Measurements from ENCODE around the gene DNAH14. TPM values are rescaled to one million over a fixed set of nuclear protein-coding genes. Genes with fewer than 3 reads are reported as not detected.

DNAH14 gene
- total and polyA plus RNA-seq, 9 of the 15 experiments (the other 6 are each of a cell fraction or from before 2014, with no cell fraction given), result 58.4 to 142 (median 98.4) TPM

DNA sequence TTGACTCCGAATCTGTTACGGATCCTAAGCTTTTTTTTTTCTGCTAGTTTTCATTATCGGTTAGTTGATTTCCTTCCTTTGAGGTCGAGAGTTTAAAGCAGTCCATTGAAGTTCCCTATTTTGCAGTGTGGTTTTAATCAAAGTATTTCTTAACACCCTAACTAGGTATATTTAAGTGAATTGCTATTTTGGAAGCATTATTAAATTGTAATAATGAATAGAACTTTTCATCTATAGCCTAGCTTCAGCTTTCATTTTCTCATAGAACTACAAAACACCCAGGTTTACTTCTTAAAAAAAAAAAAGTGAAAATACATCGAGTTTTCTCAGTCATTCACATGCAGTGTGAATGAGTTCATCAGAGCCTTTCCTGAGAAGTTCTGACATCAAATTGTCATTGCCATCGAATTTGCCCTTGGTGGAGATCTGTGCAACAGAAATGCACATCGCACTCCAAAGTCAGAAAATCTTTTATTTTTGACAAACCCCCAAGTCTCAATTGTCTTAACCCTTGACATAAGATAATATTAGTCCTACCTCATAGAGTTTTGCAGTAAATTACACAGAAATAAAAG is 499.5 kb downstream of the DNAH14 start:
- BruUV-seq (replicated peaks), result no TSS peak
- peaks cover 8% of the 10 kb centered on the region; the same call in 1 of the 2 replicates for H3K9me3 ChIP-seq (replicated peaks; ENCODE audit: control insufficient read depth, insufficient read depth, low read depth, low read length)
- intact Hi-C loops (cut with micrococcal nuclease) (loop anchor here (2.0 kb wide), 1 partner anchor 16 kb away; no protein-coding TSS in a partner anchor), in situ Hi-C loops (cut with MboI) (no loop called here)
- FAIRE-seq (peak; percentile 15), ATAC-seq (no peak), DNase-seq (ENCODE audit: extremely low read depth in 1 of 4, low spot score in 3 of 4) (no peak)
- peak overlapping the region; percentile 94 for H3K4me3 ChIP-seq
- H3K27ac ChIP-seq (ENCODE audit: extremely low read depth, low read depth, low read length), result peak overlapping the region; percentile 87
- H3K9ac ChIP-seq (ENCODE audit: insufficient read depth in 1 of 2, low read depth in 2 of 2, low read length in 2 of 2), result peak overlapping the region; percentile 86 to 99
- ChIA-PET CTCF (ENCODE audit: low intra/inter-chr PET ratio) (interaction anchor here (0.7 kb wide), 1 partner anchor 326 kb away, joined by 4 read pairs; no protein-coding TSS in a partner anchor), POLR2A (interaction anchor here (0.6 to 2.0 kb wide), 9 partner anchors 11 to 1881 kb away, joined by 3 to 16 read pairs (median 3); no protein-coding TSS in a partner anchor)
- peaks cover 40% of the 10 kb centered on the region for H3K79me2 ChIP-seq (ENCODE audit: control insufficient read depth, insufficient read depth, low read length)
- H4K20me1 ChIP-seq (replicated peaks; ENCODE audit: control insufficient read depth, insufficient read depth, low read length), result peaks cover 30% of the 10 kb centered on the region
- peak overlapping the region; percentile 79 for H2AFZ ChIP-seq (ENCODE audit: low read depth, low read length)
- H3K4me1 ChIP-seq (replicated peaks in 1 of 2; ENCODE audit: control insufficient read depth in 2 of 2, insufficient read depth in 2 of 2, low read length in 2 of 2), result peaks cover 27% of the 10 kb centered on the region in 2 experiments
- H3K36me3 ChIP-seq (ENCODE audit: control insufficient read depth, insufficient read depth, low read length), result peaks cover 18% of the 10 kb centered on the region; the same call in 1 of the 3 replicates
- WGBS (ENCODE audit: insufficient coverage, low coverage, missing lambda C conversion rate), result 8% methylated on average over 7 of the region's 7 CpGs
- H3K9me1 ChIP-seq (ENCODE audit: control insufficient read depth, insufficient read depth, low read length), result peaks cover 10% of the 10 kb centered on the region
- H3K4me2 ChIP-seq (ENCODE audit: insufficient read depth, low read length), result peak overlapping the region; percentile 88
- no peaks in the 10 kb centered on the region for H3K27me3 ChIP-seq (ENCODE audit: control insufficient read depth in 2 of 2, insufficient read depth in 2 of 2, low read length in 2 of 2)
- TF ChIP-seq PHTF2 (CRISPR knock-in tag; IDR thresholded peaks at IDR 0.05) (no peak), MIER1 (IDR thresholded peaks at IDR 0.05; ENCODE audit: low read depth) (no peak), RBM22 (IDR thresholded peaks at IDR 0.05; ENCODE audit: low read depth, low read length, poor library complexity, severe bottlenecking) (no peak), TEAD1 (CRISPR knock-in tag; IDR thresholded peaks at IDR 0.05) (no peak), SNRNP70 (optimal IDR thresholded peaks at IDR 0.05; ENCODE audit: low read depth, low read length) (no peak), MYBL2 (IDR thresholded peaks at IDR 0.05; ENCODE audit: low read depth) (no peak), MYBL2 (CRISPR knock-in tag; IDR thresholded peaks at IDR 0.05; ENCODE audit: borderline replicate concordance) (no peak), POLR3G (IDR thresholded peaks at IDR 0.05; ENCODE audit: extremely low read depth, insufficient read length, insufficient replicate concordance) (no peak), KHSRP (IDR thresholded peaks at IDR 0.05) (no peak; the same call in 1 of the 2 replicates), RFX5 (IDR thresholded peaks at IDR 0.05; ENCODE audit: low read depth, low read length) (no peak)
- TF ChIP-seq, protein P1, sequence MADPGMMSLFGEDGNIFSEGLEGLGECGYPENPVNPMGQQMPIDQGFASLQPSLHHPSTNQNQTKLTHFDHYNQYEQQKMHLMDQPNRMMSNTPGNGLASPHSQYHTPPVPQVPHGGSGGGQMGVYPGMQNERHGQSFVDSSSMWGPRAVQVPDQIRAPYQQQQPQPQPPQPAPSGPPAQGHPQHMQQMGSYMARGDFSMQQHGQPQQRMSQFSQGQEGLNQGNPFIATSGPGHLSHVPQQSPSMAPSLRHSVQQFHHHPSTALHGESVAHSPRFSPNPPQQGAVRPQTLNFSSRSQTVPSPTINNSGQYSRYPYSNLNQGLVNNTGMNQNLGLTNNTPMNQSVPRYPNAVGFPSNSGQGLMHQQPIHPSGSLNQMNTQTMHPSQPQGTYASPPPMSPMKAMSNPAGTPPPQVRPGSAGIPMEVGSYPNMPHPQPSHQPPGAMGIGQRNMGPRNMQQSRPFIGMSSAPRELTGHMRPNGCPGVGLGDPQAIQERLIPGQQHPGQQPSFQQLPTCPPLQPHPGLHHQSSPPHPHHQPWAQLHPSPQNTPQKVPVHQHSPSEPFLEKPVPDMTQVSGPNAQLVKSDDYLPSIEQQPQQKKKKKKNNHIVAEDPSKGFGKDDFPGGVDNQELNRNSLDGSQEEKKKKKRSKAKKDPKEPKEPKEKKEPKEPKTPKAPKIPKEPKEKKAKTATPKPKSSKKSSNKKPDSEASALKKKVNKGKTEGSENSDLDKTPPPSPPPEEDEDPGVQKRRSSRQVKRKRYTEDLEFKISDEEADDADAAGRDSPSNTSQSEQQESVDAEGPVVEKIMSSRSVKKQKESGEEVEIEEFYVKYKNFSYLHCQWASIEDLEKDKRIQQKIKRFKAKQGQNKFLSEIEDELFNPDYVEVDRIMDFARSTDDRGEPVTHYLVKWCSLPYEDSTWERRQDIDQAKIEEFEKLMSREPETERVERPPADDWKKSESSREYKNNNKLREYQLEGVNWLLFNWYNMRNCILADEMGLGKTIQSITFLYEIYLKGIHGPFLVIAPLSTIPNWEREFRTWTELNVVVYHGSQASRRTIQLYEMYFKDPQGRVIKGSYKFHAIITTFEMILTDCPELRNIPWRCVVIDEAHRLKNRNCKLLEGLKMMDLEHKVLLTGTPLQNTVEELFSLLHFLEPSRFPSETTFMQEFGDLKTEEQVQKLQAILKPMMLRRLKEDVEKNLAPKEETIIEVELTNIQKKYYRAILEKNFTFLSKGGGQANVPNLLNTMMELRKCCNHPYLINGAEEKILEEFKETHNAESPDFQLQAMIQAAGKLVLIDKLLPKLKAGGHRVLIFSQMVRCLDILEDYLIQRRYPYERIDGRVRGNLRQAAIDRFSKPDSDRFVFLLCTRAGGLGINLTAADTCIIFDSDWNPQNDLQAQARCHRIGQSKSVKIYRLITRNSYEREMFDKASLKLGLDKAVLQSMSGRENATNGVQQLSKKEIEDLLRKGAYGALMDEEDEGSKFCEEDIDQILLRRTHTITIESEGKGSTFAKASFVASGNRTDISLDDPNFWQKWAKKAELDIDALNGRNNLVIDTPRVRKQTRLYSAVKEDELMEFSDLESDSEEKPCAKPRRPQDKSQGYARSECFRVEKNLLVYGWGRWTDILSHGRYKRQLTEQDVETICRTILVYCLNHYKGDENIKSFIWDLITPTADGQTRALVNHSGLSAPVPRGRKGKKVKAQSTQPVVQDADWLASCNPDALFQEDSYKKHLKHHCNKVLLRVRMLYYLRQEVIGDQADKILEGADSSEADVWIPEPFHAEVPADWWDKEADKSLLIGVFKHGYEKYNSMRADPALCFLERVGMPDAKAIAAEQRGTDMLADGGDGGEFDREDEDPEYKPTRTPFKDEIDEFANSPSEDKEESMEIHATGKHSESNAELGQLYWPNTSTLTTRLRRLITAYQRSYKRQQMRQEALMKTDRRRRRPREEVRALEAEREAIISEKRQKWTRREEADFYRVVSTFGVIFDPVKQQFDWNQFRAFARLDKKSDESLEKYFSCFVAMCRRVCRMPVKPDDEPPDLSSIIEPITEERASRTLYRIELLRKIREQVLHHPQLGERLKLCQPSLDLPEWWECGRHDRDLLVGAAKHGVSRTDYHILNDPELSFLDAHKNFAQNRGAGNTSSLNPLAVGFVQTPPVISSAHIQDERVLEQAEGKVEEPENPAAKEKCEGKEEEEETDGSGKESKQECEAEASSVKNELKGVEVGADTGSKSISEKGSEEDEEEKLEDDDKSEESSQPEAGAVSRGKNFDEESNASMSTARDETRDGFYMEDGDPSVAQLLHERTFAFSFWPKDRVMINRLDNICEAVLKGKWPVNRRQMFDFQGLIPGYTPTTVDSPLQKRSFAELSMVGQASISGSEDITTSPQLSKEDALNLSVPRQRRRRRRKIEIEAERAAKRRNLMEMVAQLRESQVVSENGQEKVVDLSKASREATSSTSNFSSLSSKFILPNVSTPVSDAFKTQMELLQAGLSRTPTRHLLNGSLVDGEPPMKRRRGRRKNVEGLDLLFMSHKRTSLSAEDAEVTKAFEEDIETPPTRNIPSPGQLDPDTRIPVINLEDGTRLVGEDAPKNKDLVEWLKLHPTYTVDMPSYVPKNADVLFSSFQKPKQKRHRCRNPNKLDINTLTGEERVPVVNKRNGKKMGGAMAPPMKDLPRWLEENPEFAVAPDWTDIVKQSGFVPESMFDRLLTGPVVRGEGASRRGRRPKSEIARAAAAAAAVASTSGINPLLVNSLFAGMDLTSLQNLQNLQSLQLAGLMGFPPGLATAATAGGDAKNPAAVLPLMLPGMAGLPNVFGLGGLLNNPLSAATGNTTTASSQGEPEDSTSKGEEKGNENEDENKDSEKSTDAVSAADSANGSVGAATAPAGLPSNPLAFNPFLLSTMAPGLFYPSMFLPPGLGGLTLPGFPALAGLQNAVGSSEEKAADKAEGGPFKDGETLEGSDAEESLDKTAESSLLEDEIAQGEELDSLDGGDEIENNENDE (IDR thresholded peaks at IDR 0.05; ENCODE audit: low read depth, low read length), result no peak

All from K562 (cell line).